ENCODE data around the gene FABP3.

The FABP3 gene

GRCh38 chr1:31373056-31373896, at the start of gene FABP3:
FABP3 (minus strand) TSS chr1:31373076; CDS start chr1:31373014, 62 bp downstream.
- peak; percentile 29 for DNase-seq

GRCh38 chr1:31421371-31422040, 48.6 kb upstream of the FABP3 start:
- DNase-seq: no peak

DNA sequence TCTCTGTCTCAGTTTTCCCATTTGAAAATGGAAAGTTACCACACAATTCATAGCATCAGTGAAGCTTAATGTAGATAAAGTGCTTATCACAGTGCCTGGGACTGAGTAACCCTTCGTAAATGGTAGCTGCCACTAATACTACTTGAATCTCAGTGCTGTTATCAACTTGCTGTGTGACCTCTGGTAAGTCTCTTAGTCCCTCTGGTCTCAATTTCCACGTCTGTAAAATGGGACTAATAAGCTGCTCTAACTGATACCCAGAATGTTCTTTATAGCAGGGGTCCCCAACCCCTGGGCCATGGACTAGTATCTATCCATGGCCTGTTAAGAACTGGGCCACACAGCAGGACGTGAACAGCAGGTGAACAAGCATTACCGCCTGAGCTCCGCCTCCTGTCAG, 47.8 kb upstream of the FABP3 start:
- no peak for DNase-seq

GRCh38 chr1:31418626-31419323, 45.9 kb upstream of the FABP3 start:
- DNase-seq: no peak

DNA sequence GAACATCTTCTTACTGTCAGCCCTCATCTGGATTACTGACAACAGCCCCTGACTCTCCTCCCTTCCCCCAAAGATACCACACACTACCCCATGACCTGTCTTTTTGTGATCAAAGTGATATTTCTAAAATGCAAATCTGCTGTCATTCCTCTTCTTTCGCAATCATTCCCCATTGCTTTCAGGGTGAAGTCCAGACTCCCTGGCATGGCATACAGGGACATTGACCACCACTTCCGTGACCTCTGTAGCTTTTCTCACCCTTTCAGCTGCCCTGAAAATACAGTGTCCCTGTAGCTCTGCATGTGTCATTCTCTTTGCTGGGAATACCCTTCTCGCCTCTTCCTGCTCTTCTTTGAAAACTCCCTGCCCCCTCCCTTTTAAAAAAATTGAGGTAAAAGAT, 44.3 kb upstream of the FABP3 start:
- no peak for DNase-seq

- no peak for DNase-seq
Measured at GRCh38 chr1:31416101-31416736, 43.3 kb upstream of the FABP3 start.

DNA sequence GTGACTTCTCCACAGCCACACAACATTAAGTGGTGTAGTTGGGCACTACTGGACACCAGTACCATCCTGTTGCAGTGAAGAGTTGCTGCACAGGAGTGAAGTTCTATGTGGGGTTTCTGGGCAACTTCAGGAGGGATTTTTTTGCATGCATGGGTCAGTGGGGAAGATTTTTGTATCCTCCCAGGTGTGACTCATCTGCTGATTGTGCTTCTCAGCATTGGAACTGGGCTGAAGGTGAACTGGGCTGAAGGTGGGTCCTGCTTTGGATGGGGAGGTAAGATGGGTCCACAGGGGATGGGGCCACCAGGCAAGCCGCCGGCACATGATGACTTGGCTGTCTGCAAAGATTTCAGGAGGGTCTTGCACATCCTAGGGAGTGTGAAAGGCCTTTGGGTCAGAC, 42.8 kb upstream of the FABP3 start:
- no peak for DNase-seq

GRCh38 chr1:31414980-31415370, 42.1 kb upstream of the FABP3 start:
- no peak for DNase-seq

DNA sequence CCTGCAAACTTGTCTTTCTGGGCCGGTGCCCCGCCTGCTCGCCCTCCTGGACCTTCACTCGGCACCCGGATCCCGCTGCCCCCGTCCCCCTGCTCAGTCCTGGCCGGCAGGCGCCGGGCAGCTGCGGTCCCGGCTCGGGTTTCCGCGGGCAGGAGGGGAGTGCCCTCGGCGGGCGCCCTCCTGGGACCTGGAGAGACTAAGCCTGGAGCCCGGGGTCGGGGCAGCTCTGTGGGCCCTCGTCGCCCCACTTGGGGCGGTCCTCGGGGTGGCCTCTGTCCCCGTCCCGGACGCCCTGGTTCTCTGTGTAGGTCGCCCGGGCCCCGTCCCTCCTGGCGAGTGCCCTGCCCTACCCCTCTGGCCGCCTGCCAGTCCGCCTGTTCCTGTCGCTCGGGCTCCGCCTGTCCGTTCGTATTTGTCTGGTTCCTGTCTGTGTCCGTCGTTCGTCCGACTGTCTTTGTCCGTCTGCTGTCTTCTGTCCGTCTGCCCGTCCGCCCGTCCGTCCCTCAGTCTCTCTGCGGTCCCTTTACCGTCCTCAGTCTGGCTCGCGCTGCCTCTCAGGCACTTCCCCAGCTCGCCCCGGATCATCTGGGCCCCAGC, 40.6 kb upstream of the FABP3 start:
- peak; percentile 52 for DNase-seq

- no peak for DNase-seq
Measured at GRCh38 chr1:31412732-31413404, 40.0 kb upstream of the FABP3 start, which contains the start of gene SERINC2. SERINC2 (plus strand) TSS chr1:31413213; CDS start chr1:31413266, 53 bp downstream.

GRCh38 chr1:31412205-31412604, 39.3 kb upstream of the FABP3 start:
- DNase-seq: no peak

DNA sequence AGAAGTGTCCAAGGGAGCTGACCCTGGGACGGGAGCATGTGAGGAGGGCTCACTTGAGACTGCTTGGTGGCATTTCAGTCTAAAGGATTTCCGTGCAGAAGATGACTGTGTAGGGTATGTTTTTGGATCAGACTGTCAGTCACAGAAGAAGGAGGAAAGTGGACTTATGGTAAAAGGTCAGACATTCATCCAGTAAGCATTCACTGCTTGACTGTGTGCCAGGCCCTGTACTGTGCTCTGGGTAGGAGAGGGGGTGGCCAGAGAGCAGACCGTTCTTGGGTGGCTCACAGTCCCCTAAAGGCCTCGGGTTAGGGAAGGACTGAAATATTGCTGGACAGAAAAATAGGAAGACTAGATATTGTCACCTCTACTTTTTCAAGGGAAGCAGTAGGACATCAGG, 38.0 kb upstream of the FABP3 start:
- no peak for DNase-seq

- DNase-seq: no peak
Measured at GRCh38 chr1:31409946-31410858, 37.3 kb upstream of the FABP3 start.

GRCh38 chr1:31408788-31409318, 36.0 kb upstream of the FABP3 start:
- DNase-seq: no peak

DNA sequence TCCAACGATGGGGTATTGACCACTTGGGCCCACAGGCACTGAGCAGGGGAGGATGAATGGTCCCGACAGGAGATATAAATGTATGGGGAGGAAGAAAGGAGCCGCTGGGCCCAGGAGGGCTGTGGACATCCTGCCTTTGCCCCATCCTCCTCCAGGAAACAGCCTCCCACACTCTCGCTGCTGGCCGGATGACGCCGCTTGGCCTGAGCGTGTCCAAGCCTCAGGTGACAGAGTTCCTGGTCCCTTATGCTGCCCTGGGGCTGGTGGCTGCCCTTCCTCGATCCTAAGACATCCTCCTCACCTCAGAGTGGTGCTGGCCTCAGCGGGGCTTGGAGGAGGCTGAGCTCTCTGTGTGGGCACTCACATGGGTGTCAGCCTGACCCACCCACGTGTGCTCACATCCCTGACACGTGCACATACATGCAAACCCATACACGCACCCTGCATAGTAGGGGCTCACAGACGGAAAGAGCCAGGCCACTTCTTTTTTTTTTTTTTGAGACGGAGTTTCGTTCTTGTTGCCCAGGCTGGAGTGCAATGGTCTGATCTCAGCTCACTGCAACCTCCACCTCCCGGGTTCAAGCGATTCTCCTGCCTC, 34.3 kb upstream of the FABP3 start:
- no peak for DNase-seq

GRCh38 chr1:31405578-31406245, 32.8 kb upstream of the FABP3 start:
- DNase-seq: no peak

GRCh38 chr1:31401241-31401640, 28.4 kb upstream of the FABP3 start:
- no peak for DNase-seq

DNA sequence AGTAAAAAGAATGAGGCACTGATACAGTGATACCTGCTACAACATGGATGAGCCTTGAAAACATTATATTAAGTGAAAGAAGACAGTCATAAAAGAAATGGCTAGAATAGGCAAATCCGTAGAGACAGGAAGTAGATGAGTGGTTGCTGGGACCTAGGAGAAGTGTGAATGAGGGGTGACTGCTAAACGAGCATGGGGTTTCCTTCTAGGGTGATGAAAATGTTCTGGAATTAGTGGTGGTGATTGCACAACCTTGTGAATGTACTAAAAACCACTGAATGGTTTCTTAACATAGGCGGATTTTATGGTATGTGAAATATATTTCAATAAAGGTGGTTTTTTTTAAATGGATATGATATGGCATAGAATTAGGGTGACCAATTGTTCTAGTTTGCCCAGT, 27.5 kb upstream of the FABP3 start:
- no peak for DNase-seq

- no peak for DNase-seq
Measured at GRCh38 chr1:31399976-31400375, 27.1 kb upstream of the FABP3 start.

- DNase-seq: no peak
Measured at GRCh38 chr1:31398246-31398645, 25.4 kb upstream of the FABP3 start.

Data from activated T-cell treated with anti-CD3 and anti-CD28 coated beads, Interleukin-2, amount 50 U/mL, for 1 hour (primary cell).